Endothelial cell of umbilical vein (primary cell): ENCODE data around the gene FIGNL2. TPM values are rescaled to one million over a fixed set of nuclear protein-coding genes. Genes with fewer than 3 reads are reported as not detected.

Experiments
- BruUV-seq: library from RNA; stranded (reverse); fragments of 400-500 nt; replicated peaks from 2 replicates; lab custom pipeline; 2021; lab: Mats Ljungman, UMichigan
- CTCF ChIA-PET: fragments of 300-600, 350-600 bp; sonication (Branson Sonifier 250); formaldehyde crosslinking; loops from one replicate; lab custom pipeline; 2021; ENCODE audit warnings: antibody characterized with exemption, inconsistent platforms; lab: Charles Lee
- POLR2A ChIA-PET: fragments of 300-600, 350-600 bp; sonication (Branson Sonifier 250); formaldehyde crosslinking; loops from one replicate; lab custom pipeline; 2021; ENCODE audit warnings: antibody characterized with exemption, inconsistent platforms; lab: Charles Lee
- DNase-seq: peaks from one replicate; pipeline ENCODE4 v3.0.0-alpha.2; 2011; ENCODE audit warnings: low read depth, low spot score
- FAIRE-seq: peaks from 2 replicates; lab custom pipeline; 2011; peaks lifted over from hg19 to GRCh38; lab: Jason Lieb, UNC
- H2AFZ ChIP-seq: 2 replicates; pipeline ENCODE4 v1.6.0; 2012; ENCODE audit warnings: low read depth, low read length, control low read depth, inconsistent platforms
- H3K27ac ChIP-seq: 2 replicates; pipeline ENCODE4 v1.5.1; 2011; ENCODE audit warnings: low read depth, mild to moderate bottlenecking, control low read depth, low read length, moderate library complexity; ENCODE audit not compliant: insufficient read depth
- H3K27me3 ChIP-seq, 2 experiments: 2 replicates each; pipeline versions ENCODE4 v1.6.0 to v1.6.1; 2011; ENCODE audit warnings: low read length in 2 of 2, mixed read lengths in 1 of 2; ENCODE audit not compliant: control insufficient read depth in 2 of 2, insufficient read depth in 2 of 2
- H3K36me3 ChIP-seq, 2 experiments: 2 replicates in 1 of 2; 3 replicates in 1 of 2; pipeline ENCODE4 v1.5.1; 2011; ENCODE audit warnings: low read length in 2 of 2, mild to moderate bottlenecking in 1 of 2, moderate library complexity in 1 of 2; ENCODE audit not compliant: control insufficient read depth in 2 of 2, insufficient read depth in 2 of 2; ENCODE audit errors: extremely low read depth in 1 of 2
- H3K4me1 ChIP-seq: 3 replicates; pipeline ENCODE4 v1.5.1; 2011; ENCODE audit warnings: mild to moderate bottlenecking, low read length; ENCODE audit not compliant: control insufficient read depth, insufficient read depth; ENCODE audit errors: extremely low read depth
- H3K4me2 ChIP-seq: 2 replicates; pipeline ENCODE4 v1.6.1; 2011; ENCODE audit warnings: low read length, control low read depth, mixed read lengths; ENCODE audit not compliant: insufficient read depth
- H3K4me3 ChIP-seq, 3 experiments: fragments of 200-600 bp in 1 of 3; sonication (generic), shearing (Covaris generic) in 1 of 3; replicated peaks in 1 of 3; 2 replicates each; pipeline ENCODE4 v1.5.1; 2011 to 2016; ENCODE audit warnings: control low read depth in 3 of 3, low read length in 3 of 3, mild to moderate bottlenecking in 2 of 3, inconsistent platforms in 1 of 3, low read depth in 1 of 3, moderate library complexity in 1 of 3; ENCODE audit not compliant: insufficient read depth in 1 of 3
- H3K79me2 ChIP-seq: 2 replicates; pipeline ENCODE4 v1.6.0; 2012; ENCODE audit warnings: low read length, inconsistent platforms; ENCODE audit not compliant: control insufficient read depth, insufficient read depth
- H3K9ac ChIP-seq: replicated peaks from 2 replicates; pipeline ENCODE3; 2011; ENCODE audit warnings: low read length, control low read depth; ENCODE audit not compliant: insufficient read depth; ENCODE audit errors: extremely low read depth
- H3K9me1 ChIP-seq: replicated peaks from 3 replicates; pipeline ENCODE4 v1.6.0; 2011; ENCODE audit warnings: mild to moderate bottlenecking, low read length; ENCODE audit not compliant: control insufficient read depth, insufficient read depth; ENCODE audit errors: extremely low read depth
- H3K9me3 ChIP-seq: replicated peaks from 2 replicates; pipeline ENCODE4 v1.5.1; 2012; ENCODE audit warnings: low read length, inconsistent platforms; ENCODE audit not compliant: control insufficient read depth, insufficient read depth
- H4K20me1 ChIP-seq: replicated peaks from 2 replicates; pipeline ENCODE3; 2011; ENCODE audit warnings: mild to moderate bottlenecking, low read length; ENCODE audit not compliant: control insufficient read depth, insufficient read depth; ENCODE audit errors: extremely low read depth
- EZH2 ChIP-seq: IDR thresholded peaks from 2 replicates; pipeline ENCODE4 v1.6.1; 2012; ENCODE audit warnings: borderline replicate concordance, low read depth, mild to moderate bottlenecking, moderate library complexity, low read length, inconsistent platforms; ENCODE audit not compliant: severe bottlenecking
- FOS ChIP-seq: IDR thresholded peaks from 2 replicates; pipeline ENCODE4 v1.6.1; 2011; ENCODE audit warnings: mild to moderate bottlenecking, low read length, moderate library complexity, borderline replicate concordance; ENCODE audit not compliant: insufficient read depth
- GATA2 ChIP-seq: IDR thresholded peaks from 2 replicates; pipeline ENCODE4 v1.7.0; 2011; ENCODE audit warnings: low read depth, mild to moderate bottlenecking, moderate library complexity, mixed read lengths, low read length; ENCODE audit not compliant: insufficient read length, insufficient read depth
- JUN ChIP-seq: IDR thresholded peaks from 2 replicates; pipeline ENCODE4 v1.6.1; 2011; ENCODE audit warnings: borderline replicate concordance, low read depth; ENCODE audit not compliant: insufficient read length, insufficient read depth
- MYC ChIP-seq: IDR thresholded peaks from one replicate; pipeline ENCODE4 v1.6.1; 2011; ENCODE audit warnings: mild to moderate bottlenecking, low read depth, low read length
- POLR2A ChIP-seq: IDR thresholded peaks from 2 replicates; pipeline ENCODE4 v1.6.1; 2012; ENCODE audit warnings: low read depth, mild to moderate bottlenecking, control low read depth, low read length
- POLR2AphosphoS5 ChIP-seq: IDR thresholded peaks from 2 replicates; pipeline ENCODE4 v1.6.1; 2012; ENCODE audit warnings: low read depth, mild to moderate bottlenecking, control low read depth, low read length, moderate library complexity; ENCODE audit not compliant: insufficient read depth
- dilution Hi-C: fragments of 300-500 bp; cut with MboI; formaldehyde crosslinking; loops from one replicate; pipeline ENCODE4 v1.15.0; 2019; ENCODE audit warnings: low sequenced_read_pairs; ENCODE audit not compliant: extremely low pct_ligation_motif_present
- intact Hi-C: fragments of 100-400 bp; cut with micrococcal nuclease; formaldehyde crosslinking; loops from one replicate; pipeline ENCODE4 v1.10.0; 2022
- polyA plus RNA-seq, 4 experiments: library from polyadenylated mRNA; depleted of rRNA in 3 of 4; stranded (reverse) in 3 of 4; unstranded in 1 of 4; fragments of >200 nt; gene quantifications; 2 replicates each; pipeline versions ENCODE4 v1.2.1 to v1.2.3, GENCODE V29; 2011 to 2012; ENCODE audit warnings: missing spikeins in 1 of 4
- total RNA-seq: library from RNA; stranded (reverse); gene quantifications from 2 replicates; pipeline ENCODE4 v1.2.3, GENCODE V29; 2021
- TF ChIP-seq, protein P1 (sequence below): IDR thresholded peaks from 2 replicates; pipeline ENCODE4 v1.6.1; 2011; ENCODE audit not compliant: insufficient read depth, insufficient read length
- TF ChIP-seq, protein P2 (sequence below), 2 donors: IDR thresholded peaks; 1 replicate in 1 of 2; 2 replicates in 1 of 2; pipeline ENCODE4 v1.5.1; 2011; ENCODE audit warnings: low read length in 2 of 2, mild to moderate bottlenecking in 2 of 2, moderate library complexity in 2 of 2, control low read depth in 1 of 2, inconsistent platforms in 1 of 2, low read depth in 1 of 2; ENCODE audit not compliant: insufficient read depth in 1 of 2; ENCODE audit errors: extremely low read depth in 1 of 2

Gene FIGNL2
- total and polyA plus RNA-seq, 2 donors (not counting 3 experiments of a cell fraction or from before 2014, with no cell fraction given): 1.4 to 2.4 TPM

DNA sequence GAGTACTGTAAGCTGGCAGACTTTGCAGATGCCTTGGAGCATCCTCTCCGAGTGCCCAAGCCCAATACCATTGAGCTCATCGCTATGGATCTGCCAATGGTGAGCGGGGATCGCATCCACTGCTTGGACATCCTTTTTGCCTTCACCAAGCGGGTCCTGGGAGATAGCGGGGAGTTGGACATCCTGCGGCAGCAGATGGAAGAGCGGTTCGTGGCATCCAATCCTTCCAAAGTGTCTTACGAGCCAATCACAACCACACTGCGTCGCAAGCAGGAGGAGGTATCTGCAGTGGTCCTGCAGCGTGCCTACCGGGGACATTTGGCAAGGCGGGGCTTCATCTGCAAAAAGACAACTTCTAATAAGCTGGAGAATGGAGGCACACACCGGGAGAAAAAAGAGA is 41.6 kb downstream of the FIGNL2 start:
- CTCF ChIA-PET: no interaction called here
- no peaks in the 10 kb centered on the region for H3K9me3 ChIP-seq
- BruUV-seq: no TSS peak
- intact Hi-C loops (no loop called here), dilution Hi-C loops (no loop called here)
- H3K27ac ChIP-seq: no peak overlapping the region
- no peaks in the 10 kb centered on the region for H3K4me1 ChIP-seq
- DNase-seq: no peak
- H3K9me1 ChIP-seq: no peaks in the 10 kb centered on the region
- H3K27me3 ChIP-seq: no peaks in the 10 kb centered on the region
- no peak overlapping the region for H3K9ac ChIP-seq
- TF ChIP-seq FOS (no peak), MYC (no peak), GATA2 (no peak), JUN (no peak), POLR2AphosphoS5 (no peak), EZH2 (no peak), POLR2A (no peak)
- TF ChIP-seq, protein P1, sequence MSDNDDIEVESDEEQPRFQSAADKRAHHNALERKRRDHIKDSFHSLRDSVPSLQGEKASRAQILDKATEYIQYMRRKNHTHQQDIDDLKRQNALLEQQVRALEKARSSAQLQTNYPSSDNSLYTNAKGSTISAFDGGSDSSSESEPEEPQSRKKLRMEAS: no peak
- TF ChIP-seq, protein P2, sequence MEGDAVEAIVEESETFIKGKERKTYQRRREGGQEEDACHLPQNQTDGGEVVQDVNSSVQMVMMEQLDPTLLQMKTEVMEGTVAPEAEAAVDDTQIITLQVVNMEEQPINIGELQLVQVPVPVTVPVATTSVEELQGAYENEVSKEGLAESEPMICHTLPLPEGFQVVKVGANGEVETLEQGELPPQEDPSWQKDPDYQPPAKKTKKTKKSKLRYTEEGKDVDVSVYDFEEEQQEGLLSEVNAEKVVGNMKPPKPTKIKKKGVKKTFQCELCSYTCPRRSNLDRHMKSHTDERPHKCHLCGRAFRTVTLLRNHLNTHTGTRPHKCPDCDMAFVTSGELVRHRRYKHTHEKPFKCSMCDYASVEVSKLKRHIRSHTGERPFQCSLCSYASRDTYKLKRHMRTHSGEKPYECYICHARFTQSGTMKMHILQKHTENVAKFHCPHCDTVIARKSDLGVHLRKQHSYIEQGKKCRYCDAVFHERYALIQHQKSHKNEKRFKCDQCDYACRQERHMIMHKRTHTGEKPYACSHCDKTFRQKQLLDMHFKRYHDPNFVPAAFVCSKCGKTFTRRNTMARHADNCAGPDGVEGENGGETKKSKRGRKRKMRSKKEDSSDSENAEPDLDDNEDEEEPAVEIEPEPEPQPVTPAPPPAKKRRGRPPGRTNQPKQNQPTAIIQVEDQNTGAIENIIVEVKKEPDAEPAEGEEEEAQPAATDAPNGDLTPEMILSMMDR (IDR thresholded peaks at IDR 0.05; ENCODE audit: extremely low read depth in 1 of 2, insufficient read depth in 1 of 2, low read depth in 1 of 2, low read length in 2 of 2): no peak
- no peaks in the 10 kb centered on the region for H4K20me1 ChIP-seq
- no peak for FAIRE-seq
- no peak overlapping the region for H3K4me2 ChIP-seq
- POLR2A ChIA-PET: no interaction called here
- no peak overlapping the region for H2AFZ ChIP-seq
- H3K36me3 ChIP-seq: peaks cover 0 to 7% of the 10 kb centered on the region in 2 experiments
- no peak overlapping the region for H3K4me3 ChIP-seq
- H3K79me2 ChIP-seq: no peaks in the 10 kb centered on the region
